ENCODE measurements around the gene GPATCH1. TPM values are rescaled to one million over a fixed set of nuclear protein-coding genes. Genes with fewer than 3 reads are reported as not detected.

GPATCH1 gene
- total RNA-seq, 6 experiments from 2014 or later: 5.9 to 7.8 (median 7.0) TPM

- Mint-ChIP-seq H3K27me3 (ENCODE audit: insufficient read depth) (peaks cover 4% of the 10 kb centered on the region), H3K36me3 (ENCODE audit: low read depth) (peaks cover 6% of the 10 kb centered on the region; the same call in 1 of the 2 replicates), H3K27ac (no peak overlapping the region; the same call in 1 of the 2 replicates), H3K4me1 (ENCODE audit: low read depth) (peaks cover 28% of the 10 kb centered on the region), H3K4me3 (no peak overlapping the region), H3K9me3 (peaks cover 14% of the 10 kb centered on the region)
- DNase-seq: peak; percentile 60
- TF ChIP-seq, protein P1, sequence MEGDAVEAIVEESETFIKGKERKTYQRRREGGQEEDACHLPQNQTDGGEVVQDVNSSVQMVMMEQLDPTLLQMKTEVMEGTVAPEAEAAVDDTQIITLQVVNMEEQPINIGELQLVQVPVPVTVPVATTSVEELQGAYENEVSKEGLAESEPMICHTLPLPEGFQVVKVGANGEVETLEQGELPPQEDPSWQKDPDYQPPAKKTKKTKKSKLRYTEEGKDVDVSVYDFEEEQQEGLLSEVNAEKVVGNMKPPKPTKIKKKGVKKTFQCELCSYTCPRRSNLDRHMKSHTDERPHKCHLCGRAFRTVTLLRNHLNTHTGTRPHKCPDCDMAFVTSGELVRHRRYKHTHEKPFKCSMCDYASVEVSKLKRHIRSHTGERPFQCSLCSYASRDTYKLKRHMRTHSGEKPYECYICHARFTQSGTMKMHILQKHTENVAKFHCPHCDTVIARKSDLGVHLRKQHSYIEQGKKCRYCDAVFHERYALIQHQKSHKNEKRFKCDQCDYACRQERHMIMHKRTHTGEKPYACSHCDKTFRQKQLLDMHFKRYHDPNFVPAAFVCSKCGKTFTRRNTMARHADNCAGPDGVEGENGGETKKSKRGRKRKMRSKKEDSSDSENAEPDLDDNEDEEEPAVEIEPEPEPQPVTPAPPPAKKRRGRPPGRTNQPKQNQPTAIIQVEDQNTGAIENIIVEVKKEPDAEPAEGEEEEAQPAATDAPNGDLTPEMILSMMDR (IDR thresholded peaks at IDR 0.05): no peak
Observed at GRCh38 chr19:33171916-33172359, 91.0 kb downstream of the GPATCH1 start.

- H3K9me3 Mint-ChIP-seq: no peaks in the 10 kb centered on the region
Observed at GRCh38 chr19:33174186-33174585, 93.2 kb downstream of the GPATCH1 start.

GRCh38 chr19:33175156-33175782, 94.3 kb downstream of the GPATCH1 start:
- H3K27ac Mint-ChIP-seq: 0 out of 2 replicates have a peak overlapping the region, but pooled peaks have one; percentile 82
- no peaks in the 10 kb centered on the region for H3K9me3 Mint-ChIP-seq
- TF ChIP-seq, protein P1 (IDR thresholded peaks at IDR 0.05): no peak
- H3K4me3 Mint-ChIP-seq: peak overlapping the region; percentile 98
- H3K4me1 Mint-ChIP-seq (ENCODE audit: low read depth): peaks cover 42% of the 10 kb centered on the region
- H3K36me3 Mint-ChIP-seq (ENCODE audit: low read depth): no peaks in the 10 kb centered on the region
- peaks cover 4% of the 10 kb centered on the region for H3K27me3 Mint-ChIP-seq (ENCODE audit: insufficient read depth)
- no peak for DNase-seq

More at GRCh38 chr19:33174186-33174585, 93.2 kb downstream of the GPATCH1 start:
- peaks cover 41% of the 10 kb centered on the region for H3K4me1 Mint-ChIP-seq (ENCODE audit: low read depth)
- H3K36me3 Mint-ChIP-seq (ENCODE audit: low read depth): no peaks in the 10 kb centered on the region; the same call in 1 of the 2 replicates
- no peak for DNase-seq
- no peak overlapping the region for H3K27ac Mint-ChIP-seq
- TF ChIP-seq, protein P1 (IDR thresholded peaks at IDR 0.05): no peak
- peaks cover 4% of the 10 kb centered on the region for H3K27me3 Mint-ChIP-seq (ENCODE audit: insufficient read depth)
- no peak overlapping the region for H3K4me3 Mint-ChIP-seq

DNA sequence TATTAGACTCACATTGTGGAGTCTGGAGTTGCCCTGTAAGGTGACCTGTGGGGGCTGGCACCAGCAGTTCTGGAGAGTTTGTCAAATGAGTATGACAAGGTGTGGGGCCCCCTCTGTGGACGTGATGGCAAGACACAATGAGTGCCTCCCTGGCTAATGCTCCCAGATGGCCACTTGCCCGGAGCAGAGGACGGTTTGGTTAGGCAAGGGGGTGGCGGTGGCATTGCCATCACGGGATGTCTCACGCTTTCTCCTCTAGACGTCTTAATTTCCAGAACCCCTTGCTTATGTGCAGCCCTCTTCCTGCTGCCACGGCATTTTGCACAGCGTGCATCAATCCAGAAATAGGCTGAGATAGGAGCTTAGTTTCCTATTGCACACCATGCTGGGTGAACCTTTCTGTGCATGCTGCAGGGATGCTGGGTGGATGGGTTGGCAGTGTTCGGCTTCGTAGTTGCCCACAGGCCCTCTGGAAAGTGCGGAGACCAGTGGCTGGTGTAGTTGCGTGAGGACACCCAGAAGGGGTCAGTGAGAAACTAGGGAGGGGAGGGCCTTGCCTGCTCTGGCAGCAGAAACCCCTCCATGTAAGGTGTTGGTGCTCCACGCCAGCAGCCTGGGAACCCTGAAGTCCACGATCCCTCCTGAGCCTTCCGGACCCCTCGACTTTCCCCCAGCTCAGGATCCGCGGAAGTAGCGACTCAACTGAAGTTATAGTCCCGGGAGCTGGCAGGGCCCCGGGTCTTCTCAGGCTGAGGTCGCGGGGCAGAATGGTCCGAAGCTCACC, 95.1 kb downstream of the GPATCH1 start:
- peak overlapping the region; percentile 82 for H3K27ac Mint-ChIP-seq
- peak overlapping the region; percentile 98 for H3K4me3 Mint-ChIP-seq
- peaks cover 41% of the 10 kb centered on the region for H3K4me1 Mint-ChIP-seq (ENCODE audit: low read depth)
- H3K9me3 Mint-ChIP-seq: no peaks in the 10 kb centered on the region
- peaks cover 4% of the 10 kb centered on the region for H3K27me3 Mint-ChIP-seq (ENCODE audit: insufficient read depth)
- H3K36me3 Mint-ChIP-seq (ENCODE audit: low read depth): no peaks in the 10 kb centered on the region
- peak; percentile 13 for DNase-seq
- TF ChIP-seq, protein P1 (IDR thresholded peaks at IDR 0.05): peak; percentile 48

- Mint-ChIP-seq H3K4me3 (peak overlapping the region; percentile 98), H3K4me1 (ENCODE audit: low read depth) (peaks cover 35% of the 10 kb centered on the region), H3K9me3 (no peaks in the 10 kb centered on the region), H3K36me3 (ENCODE audit: low read depth) (no peaks in the 10 kb centered on the region), H3K27ac (peak overlapping the region; percentile 82), H3K27me3 (ENCODE audit: insufficient read depth) (peaks cover 6% of the 10 kb centered on the region)
- TF ChIP-seq, protein P1 (IDR thresholded peaks at IDR 0.05): no peak
- DNase-seq: peak; percentile 98
Observed at GRCh38 chr19:33176670-33177416, 95.9 kb downstream of the GPATCH1 start.
